Hepatocyte (in vitro differentiated cells): ENCODE results near the gene TFB2M. TPM values are rescaled to one million over a fixed set of nuclear protein-coding genes. Genes with fewer than 3 reads are reported as not detected.

Source experiments
- DNase-seq: peaks from one replicate; pipeline ENCODE4 v3.0.0-alpha.2; 2016; ENCODE audit warnings: low spot score
- H2AFZ ChIP-seq: fragments of 200-600 bp; sonication (generic); 2 replicates; pipeline ENCODE4 v1.6.0; 2016; ENCODE audit warnings: antibody characterized with exemption, mild to moderate bottlenecking
- H3K27ac ChIP-seq: fragments of 200-600 bp; sonication (generic); 2 replicates; pipeline ENCODE4 v1.5.1; 2016; ENCODE audit warnings: mild to moderate bottlenecking
- H3K27me3 ChIP-seq: fragments of 200-600 bp; sonication (generic); 2 replicates; pipeline ENCODE4 v1.6.1; 2016
- H3K36me3 ChIP-seq: fragments of 200-600 bp; sonication (generic); replicated peaks from 2 replicates; pipeline ENCODE4 v1.5.1; 2016; ENCODE audit warnings: low read depth; ENCODE audit not compliant: insufficient read depth
- H3K4me1 ChIP-seq: fragments of 200-600 bp; sonication (generic); 2 replicates; pipeline ENCODE4 v1.5.1; 2016; ENCODE audit warnings: mild to moderate bottlenecking, moderate library complexity; ENCODE audit not compliant: insufficient read depth
- H3K4me2 ChIP-seq: fragments of 200-600 bp; sonication (generic); 2 replicates; pipeline ENCODE4 v1.6.0; 2016
- H3K4me3 ChIP-seq: fragments of 200-600 bp; sonication (generic); 2 replicates; pipeline ENCODE4 v1.5.1; 2016; ENCODE audit warnings: mild to moderate bottlenecking
- H3K79me2 ChIP-seq: fragments of 200-600 bp; sonication (generic); 2 replicates; pipeline ENCODE4 v1.6.0; 2017; ENCODE audit warnings: mild to moderate bottlenecking
- H3K9me2 ChIP-seq: fragments of 200-600 bp; sonication (generic); replicated peaks from 2 replicates; pipeline ENCODE4 v1.6.0; 2017; ENCODE audit warnings: mild to moderate bottlenecking; ENCODE audit not compliant: insufficient read depth
- H3K9me3 ChIP-seq: fragments of 200-600 bp; sonication (generic); 2 replicates; pipeline ENCODE4 v1.5.1; 2016; ENCODE audit warnings: low read depth, mild to moderate bottlenecking
- H4K20me1 ChIP-seq: fragments of 200-600 bp; sonication (generic); 2 replicates; pipeline ENCODE4 v1.6.0; 2016; ENCODE audit warnings: mild to moderate bottlenecking; ENCODE audit not compliant: insufficient read depth, poor library complexity, severe bottlenecking
- EZH2 ChIP-seq: fragments of 200-600 bp; sonication (generic); IDR thresholded peaks from 2 replicates; pipeline ENCODE4 v1.6.1; 2016; ENCODE audit warnings: antibody characterized with exemption, mild to moderate bottlenecking, borderline replicate concordance
- EZH2phosphoT487 ChIP-seq: fragments of 200-600 bp; sonication (generic); IDR thresholded peaks from one replicate; pipeline ENCODE4 v1.6.1; 2018; ENCODE audit warnings: antibody characterized with exemption, mild to moderate bottlenecking, low read depth, moderate library complexity; ENCODE audit not compliant: unreplicated experiment, severe bottlenecking
- WGBS: methylation state at CpG from one replicate; pipeline ENCODE4 v1.1.6; 2016; ENCODE audit warnings: low lambda C conversion rate; ENCODE audit errors: missing lambda C conversion rate; 5-methylcytosine and 5-hydroxymethylcytosine counted together
- polyA plus RNA-seq: library from polyadenylated mRNA; unstranded; fragments of >200 nt; fragmentation: Nextera tagmentation; extraction: Ambion mirVana; gene quantifications from 2 replicates; pipeline ENCODE4 v1.2.1, GENCODE V29; 2016
- total RNA-seq: library from RNA; depleted of rRNA; stranded (reverse); fragments of >200 nt; gene quantifications from 2 replicates; pipeline ENCODE4 v1.2.3, GENCODE V29; 2014
- TF ChIP-seq, protein P1 (sequence below): fragments of 200-600 bp; sonication (generic); IDR thresholded peaks from 2 replicates; pipeline ENCODE4 v1.5.1; 2016; ENCODE audit warnings: antibody characterized with exemption, mild to moderate bottlenecking; ENCODE audit not compliant: poor library complexity

The TFB2M gene
- total and polyA plus RNA-seq, 2 experiments from 2014 or later = 14.2 to 16.3 TPM

DNA sequence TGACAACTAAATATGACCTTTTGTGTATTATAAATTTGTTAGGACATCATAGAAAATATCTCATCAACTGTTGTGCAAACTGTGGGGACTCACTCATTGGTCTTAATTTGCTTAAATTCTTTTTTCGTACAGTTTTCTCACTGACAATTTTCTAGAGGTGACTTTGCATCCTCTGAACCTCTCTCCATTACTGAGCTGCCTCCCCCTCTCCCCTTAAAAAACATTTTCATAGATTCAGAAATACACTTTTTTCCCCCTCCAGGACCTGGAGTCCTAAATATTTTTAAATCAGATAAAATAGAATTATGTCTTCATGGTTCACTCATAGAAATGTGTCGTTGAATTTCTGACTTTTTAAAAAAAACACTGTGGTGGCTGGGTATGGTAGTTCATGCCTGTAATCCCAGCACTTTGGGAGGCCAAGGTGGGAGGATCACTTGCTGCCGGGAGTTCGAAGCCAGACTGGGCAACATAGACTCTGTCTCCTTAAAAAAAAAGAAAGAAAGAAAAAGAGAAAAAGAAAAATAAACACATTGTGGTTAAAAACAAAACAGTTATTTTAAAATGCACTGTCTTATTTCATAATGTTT, 1.7 kb upstream of the TFB2M start:
- H4K20me1 ChIP-seq = no peaks in the 10 kb centered on the region
- peaks cover 73% of the 10 kb centered on the region for H3K79me2 ChIP-seq
- H3K4me2 ChIP-seq = peak overlapping the region; percentile 80
- no peaks in the 10 kb centered on the region for H3K27me3 ChIP-seq
- no peak overlapping the region for H2AFZ ChIP-seq
- no peak for DNase-seq
- no peak overlapping the region for H3K4me3 ChIP-seq
- no peaks in the 10 kb centered on the region for H3K36me3 ChIP-seq
- peaks cover 14% of the 10 kb centered on the region for H3K4me1 ChIP-seq
- WGBS = 63% methylated on average over 4 of the region's 4 CpGs
- no peaks in the 10 kb centered on the region for H3K9me3 ChIP-seq
- no peak for TF ChIP-seq EZH2phosphoT487
- TF ChIP-seq, protein P1, sequence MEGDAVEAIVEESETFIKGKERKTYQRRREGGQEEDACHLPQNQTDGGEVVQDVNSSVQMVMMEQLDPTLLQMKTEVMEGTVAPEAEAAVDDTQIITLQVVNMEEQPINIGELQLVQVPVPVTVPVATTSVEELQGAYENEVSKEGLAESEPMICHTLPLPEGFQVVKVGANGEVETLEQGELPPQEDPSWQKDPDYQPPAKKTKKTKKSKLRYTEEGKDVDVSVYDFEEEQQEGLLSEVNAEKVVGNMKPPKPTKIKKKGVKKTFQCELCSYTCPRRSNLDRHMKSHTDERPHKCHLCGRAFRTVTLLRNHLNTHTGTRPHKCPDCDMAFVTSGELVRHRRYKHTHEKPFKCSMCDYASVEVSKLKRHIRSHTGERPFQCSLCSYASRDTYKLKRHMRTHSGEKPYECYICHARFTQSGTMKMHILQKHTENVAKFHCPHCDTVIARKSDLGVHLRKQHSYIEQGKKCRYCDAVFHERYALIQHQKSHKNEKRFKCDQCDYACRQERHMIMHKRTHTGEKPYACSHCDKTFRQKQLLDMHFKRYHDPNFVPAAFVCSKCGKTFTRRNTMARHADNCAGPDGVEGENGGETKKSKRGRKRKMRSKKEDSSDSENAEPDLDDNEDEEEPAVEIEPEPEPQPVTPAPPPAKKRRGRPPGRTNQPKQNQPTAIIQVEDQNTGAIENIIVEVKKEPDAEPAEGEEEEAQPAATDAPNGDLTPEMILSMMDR = no peak
- TF ChIP-seq EZH2 = no peak
- peak overlapping the region; percentile 86 for H3K27ac ChIP-seq
- no peaks in the 10 kb centered on the region for H3K9me2 ChIP-seq

DNA sequence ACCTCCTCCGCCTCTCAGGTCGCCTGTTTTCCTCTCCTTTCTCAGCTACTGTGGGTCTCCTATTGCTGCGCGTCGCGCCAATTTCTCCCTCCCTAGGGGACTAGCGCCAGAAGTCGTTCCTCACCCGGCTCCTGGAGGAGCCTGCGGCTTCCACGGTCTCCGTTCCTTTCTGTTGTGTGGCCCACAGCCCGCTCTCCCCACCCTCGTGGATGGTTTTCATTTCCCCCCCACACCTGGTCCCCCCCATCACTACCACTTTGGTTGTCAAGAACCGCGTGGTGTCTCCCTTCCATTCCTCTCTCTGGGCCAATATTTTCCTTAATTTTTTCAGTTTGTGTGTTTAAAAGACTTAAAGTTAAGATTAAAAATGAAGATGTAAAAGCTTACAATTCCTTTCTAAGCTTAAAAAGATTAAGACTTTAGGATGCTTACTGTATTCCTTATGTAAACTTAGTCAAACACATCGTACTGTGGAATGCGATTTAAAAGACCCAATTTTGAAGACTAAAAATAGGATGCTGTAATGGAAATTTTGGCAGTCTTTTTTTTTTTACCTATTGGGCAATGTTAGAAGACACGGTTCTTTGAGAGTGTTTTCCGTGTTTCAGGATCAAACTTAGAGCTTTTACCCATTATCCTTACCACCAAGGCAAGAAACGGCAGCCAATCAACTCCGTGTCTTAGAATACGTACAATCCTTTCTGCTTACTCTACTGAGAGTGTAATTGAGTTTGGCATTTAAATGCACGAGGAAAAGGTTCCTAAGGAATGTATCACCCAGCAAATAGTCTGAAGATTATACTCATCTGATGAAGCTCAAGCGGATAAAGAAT, 968 bp upstream of the TFB2M start:
- peaks cover 14% of the 10 kb centered on the region for H3K4me1 ChIP-seq
- WGBS = 3% methylated on average over 24 of the region's 25 CpGs

DNA sequence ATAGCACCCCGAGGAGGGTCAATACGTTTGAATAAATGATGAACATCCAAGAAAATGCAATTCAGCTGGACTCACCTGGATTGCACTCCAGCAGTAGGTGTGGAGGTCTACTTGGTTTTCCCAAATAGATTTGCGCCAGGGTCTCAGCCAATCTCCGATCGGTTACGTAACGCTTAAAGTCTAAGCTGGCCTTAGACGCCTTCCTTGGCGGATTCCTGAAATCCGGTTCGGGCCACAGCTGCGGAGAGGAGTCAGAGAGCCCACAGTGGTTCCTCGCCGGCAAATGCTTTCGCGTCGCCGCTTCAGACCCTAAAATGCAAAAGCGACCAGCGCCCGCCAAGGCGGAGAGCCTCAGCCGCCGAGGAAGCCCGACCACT, 322 bp downstream of the TFB2M start:
- no peak for DNase-seq
- WGBS = 1% methylated on average over 25 of the region's 25 CpGs
- no peaks in the 10 kb centered on the region for H3K36me3 ChIP-seq
- peaks cover 14% of the 10 kb centered on the region for H3K4me1 ChIP-seq
- no peaks in the 10 kb centered on the region for H3K9me2 ChIP-seq
- H3K4me2 ChIP-seq = peak overlapping the region; percentile 87
- no peaks in the 10 kb centered on the region for H4K20me1 ChIP-seq
- H3K27ac ChIP-seq = peak overlapping the region; percentile 54
- peak overlapping the region; percentile 42 for H2AFZ ChIP-seq
- H3K27me3 ChIP-seq = no peaks in the 10 kb centered on the region
- peaks cover 58% of the 10 kb centered on the region for H3K79me2 ChIP-seq
- peak overlapping the region; percentile 44 for H3K4me3 ChIP-seq
- H3K9me3 ChIP-seq = no peaks in the 10 kb centered on the region
- TF ChIP-seq EZH2phosphoT487 (no peak), EZH2 (no peak)
- TF ChIP-seq, protein P1 = no peak

More for the DNA sequence above, 968 bp upstream of the TFB2M start:
- Histone ChIP-seq H2AFZ (peak overlapping the region; percentile 69), H3K4me3 (peak overlapping the region; percentile 71), H3K27me3 (no peaks in the 10 kb centered on the region), H3K27ac (peak overlapping the region; percentile 86), H3K9me2 (no peaks in the 10 kb centered on the region), H3K36me3 (no peaks in the 10 kb centered on the region), H3K9me3 (no peaks in the 10 kb centered on the region), H3K4me2 (peak overlapping the region; percentile 80), H3K79me2 (peaks cover 71% of the 10 kb centered on the region), H4K20me1 (no peaks in the 10 kb centered on the region)
- peak; percentile 35 for DNase-seq
- TF ChIP-seq EZH2 (no peak), EZH2phosphoT487 (no peak)
- TF ChIP-seq, protein P1 = peak; percentile 10
